NCI-H1092 (cell line): ENCODE results near the gene ANXA2.
"Not testable (repeated sequence)": the region's sequence is repeated elsewhere in the genome, so short reads cannot be mapped to it uniquely, and the experiment has no call there.

Experiments
- DNase-seq: peaks from one replicate; lab custom pipeline; 2025; lab: John Stamatoyannopoulos, UW

The ANXA2 gene

DNA sequence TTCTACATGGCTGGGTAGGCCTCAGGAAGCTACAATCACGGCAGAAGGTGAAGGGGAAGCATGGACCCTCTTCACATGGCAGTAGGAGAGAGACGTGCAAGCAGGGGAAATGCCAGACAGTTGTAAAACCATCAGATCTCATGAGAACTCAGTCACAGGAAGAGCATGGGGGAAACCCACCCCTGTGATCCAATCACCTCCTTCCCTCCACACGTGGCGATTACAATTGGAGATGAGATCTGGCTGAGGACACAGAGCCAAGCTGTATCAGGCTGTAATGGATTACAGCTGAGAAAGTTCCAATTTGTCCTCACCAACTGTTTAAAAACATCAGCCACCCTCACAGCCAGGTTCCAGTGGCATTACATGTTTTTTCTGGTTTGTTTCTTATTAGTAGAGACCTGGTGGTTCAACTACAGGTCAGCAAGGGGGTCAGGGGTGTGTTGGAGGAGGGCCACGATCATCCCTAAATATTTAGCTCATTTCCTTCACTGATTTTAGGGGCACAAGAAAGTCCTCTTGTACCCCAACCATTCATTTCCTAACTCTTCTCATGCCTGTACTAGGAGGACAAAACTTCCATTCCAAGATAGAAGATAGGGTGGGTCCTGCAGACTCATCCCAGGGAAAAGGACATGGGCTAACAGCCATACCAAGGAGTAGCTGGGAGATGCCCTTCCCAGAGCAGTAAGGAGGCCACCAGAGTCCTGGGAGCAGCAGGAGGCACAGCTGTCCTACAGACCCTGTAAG lies 54.4 kb downstream of the ANXA2 start:
- DNase-seq: no peak

DNA sequence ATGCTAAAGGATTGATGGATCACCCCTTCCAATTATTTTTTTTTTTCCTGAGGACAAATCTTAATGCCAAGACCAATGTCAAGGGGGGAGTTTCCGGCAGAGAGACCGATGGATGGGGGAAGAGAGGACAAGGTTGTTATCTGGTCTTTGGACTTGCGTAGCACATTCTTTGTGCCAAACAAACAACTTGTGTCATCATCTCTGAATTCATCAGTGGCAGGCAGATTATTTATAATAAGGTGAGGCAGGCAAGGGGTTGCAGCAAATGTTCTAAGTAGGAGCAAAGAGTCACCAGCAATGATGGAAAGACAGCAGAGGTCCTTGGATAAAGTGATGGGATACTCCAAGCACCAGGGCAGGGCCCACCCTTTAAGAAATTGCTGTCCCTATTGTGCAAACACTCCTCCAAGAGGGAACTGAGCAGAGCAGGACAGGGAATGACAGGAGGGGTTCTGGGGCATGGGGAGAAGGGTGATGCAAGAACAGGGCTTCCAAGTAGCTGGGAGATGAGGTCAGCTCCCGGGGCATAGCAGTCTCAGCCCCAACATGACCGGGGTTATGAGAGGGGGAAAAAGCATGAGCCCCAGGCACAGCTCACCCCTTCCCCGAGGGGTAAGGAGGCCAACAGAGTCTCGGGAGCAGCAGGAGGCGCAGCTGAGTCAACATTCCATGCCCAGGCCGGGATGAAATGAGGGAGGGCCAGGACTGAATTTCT lies 57.4 kb downstream of the ANXA2 start:
- no peak for DNase-seq

DNA sequence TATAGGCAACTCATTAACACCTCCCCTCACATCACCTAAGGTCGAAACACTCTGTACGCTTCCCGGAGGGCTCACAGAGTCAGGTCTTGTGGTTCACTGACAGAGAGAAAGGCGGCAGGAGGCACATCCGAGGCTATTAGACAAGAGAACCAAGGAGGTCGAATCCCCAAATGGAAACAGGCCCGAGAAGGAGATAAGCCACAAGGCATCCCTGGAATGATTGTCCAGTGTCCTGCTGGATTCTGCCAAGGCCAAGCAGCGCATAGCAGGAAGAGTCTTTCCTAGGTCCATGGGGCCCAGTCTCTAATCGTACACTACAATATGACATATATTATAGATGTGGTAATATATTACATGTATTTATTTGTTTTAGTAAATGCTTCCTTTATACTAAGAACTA lies 58.5 kb downstream of the ANXA2 start:
- DNase-seq: no peak

GRCh38 chr15:60338810-60339209 lies 59.0 kb downstream of the ANXA2 start:
- DNase-seq: no peak

DNA sequence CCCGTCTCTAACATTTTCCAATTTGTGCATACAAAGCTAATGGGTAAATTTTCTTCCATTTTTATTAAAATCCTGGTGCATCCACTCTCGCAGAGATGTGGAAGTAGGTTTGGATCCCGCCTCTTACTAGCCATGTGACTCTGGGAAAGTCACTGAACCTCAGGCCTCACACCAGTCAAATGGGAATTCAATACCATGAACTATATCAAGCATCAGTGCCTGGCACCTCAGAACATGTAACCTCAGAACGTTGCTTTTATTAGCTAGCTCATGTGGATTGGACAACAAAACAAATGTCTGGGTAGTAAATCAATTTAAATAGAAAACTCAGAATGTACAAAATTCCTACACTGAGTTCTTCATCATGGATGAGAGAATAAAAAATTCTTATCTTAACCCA lies 60.7 kb downstream of the ANXA2 start:
- no peak for DNase-seq

DNA sequence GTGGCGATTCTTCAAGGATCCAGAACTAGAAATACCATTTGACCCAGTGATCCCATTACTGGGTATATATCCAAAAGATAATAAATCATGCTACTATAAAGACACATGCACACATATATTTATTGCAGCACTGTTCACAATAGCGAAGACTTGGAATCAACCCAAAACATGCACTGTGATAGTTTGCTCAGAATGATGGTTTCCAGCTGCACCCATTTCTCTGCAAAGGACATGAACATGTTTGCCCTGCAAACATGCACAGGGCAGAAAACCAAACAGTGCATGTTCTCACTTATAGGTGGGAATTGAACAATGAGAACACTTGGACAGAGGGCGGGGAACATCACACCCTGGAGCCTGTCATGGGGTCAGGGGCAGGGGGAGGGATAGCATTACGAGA lies 62.5 kb downstream of the ANXA2 start:
- not testable (repeated sequence) for DNase-seq

GRCh38 chr15:60328852-60329443 lies 68.8 kb downstream of the ANXA2 start:
- DNase-seq: no peak

GRCh38 chr15:60326824-60327654 lies 70.7 kb downstream of the ANXA2 start:
- peak; percentile 17 for DNase-seq

- DNase-seq: no peak
Measured at GRCh38 chr15:60326343-60326742, 71.4 kb downstream of the ANXA2 start.

GRCh38 chr15:60325905-60326304 lies 71.9 kb downstream of the ANXA2 start:
- no peak for DNase-seq

- no peak for DNase-seq
Measured at GRCh38 chr15:60324706-60325438, 72.9 kb downstream of the ANXA2 start.

DNA sequence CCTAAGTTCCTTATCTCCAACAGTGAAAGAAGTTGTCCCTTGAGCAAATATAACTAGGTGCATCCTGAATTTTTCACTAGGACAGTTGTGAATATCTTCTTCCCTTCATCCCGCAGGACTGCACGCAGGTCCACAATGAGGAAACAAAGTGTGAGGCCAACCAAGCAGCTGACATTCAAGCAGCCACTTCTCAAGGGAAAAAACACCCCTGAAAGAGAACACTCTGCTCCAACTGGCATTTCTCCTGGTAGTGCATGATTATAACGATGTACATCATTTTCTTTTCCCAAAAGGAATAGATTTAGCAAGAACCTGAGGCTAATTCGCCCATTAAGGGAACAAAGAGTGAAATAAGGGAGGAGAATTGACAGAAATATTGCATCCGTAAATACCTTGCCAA lies 74.5 kb downstream of the ANXA2 start:
- DNase-seq: no peak

GRCh38 chr15:60320365-60320764 lies 77.4 kb downstream of the ANXA2 start:
- DNase-seq: no peak

DNA sequence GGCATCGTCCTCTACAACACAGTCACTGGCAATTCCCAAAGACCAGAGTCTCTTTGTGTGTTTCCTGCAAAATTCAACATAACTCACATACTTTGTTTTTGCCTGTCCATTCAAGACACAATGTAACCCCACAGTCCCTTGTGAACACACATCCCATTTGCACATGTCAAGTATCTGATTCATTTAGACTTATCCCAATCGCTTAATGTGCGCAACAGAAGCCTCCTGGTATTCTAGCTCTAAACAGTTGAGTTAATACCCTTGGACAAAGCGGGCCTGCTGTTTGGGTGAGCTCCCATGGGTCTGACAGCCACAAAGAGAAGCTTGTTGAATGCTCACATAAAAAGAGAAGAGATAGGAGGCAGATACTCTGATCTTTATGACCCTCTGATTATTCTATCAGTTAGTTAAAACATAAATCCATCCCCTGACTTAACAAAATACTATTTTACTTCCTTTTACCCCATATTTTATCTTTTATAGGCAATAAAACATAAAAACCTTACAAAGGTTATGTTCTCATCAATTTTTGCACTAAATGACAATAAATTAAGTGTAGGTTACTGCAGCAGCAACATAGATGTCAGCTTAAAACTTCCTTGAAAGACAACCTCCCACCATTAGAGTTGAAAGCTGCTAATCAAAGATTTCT lies 79.4 kb downstream of the ANXA2 start:
- no peak for DNase-seq

DNA sequence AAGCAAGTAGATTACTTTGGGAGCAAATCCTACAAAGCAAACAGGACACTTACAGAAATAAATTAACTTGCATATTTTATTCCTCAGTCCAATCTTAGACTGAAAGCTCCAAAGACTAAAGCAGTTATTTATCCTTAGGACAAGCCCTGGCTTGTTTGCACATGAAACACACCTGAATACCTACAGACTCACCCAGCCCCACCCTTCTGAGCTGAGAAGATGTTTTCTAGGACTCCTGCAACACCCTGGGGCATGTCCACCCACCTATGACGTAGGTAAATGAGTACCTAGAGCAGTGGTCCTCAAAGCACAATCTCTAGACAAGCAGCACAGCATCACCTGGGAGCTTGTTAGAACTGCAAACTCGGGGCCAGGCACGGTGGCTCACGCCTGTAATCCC lies 80.8 kb downstream of the ANXA2 start:
- no peak for DNase-seq

GRCh38 chr15:60315878-60316277 lies 81.9 kb downstream of the ANXA2 start:
- DNase-seq: no peak

DNA sequence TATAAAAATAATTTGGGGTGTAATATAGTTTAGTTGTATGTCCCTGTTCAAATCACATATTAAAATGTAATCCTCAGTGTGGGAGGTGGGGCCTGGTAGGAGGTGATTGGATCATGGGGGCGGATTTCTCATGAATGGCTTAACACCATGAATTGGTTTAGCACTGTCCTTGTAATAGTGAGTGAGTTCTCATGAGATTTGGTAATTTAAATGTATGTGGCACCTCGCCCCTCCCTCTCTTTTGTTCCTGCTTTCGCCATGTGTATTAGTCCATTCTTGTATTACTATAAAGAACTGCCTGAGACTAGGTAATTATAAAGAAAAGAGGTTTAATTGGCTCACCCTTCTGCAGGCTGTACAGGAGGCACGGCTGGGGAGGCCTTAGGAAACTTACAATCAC lies 83.9 kb downstream of the ANXA2 start:
- DNase-seq: no peak

DNA sequence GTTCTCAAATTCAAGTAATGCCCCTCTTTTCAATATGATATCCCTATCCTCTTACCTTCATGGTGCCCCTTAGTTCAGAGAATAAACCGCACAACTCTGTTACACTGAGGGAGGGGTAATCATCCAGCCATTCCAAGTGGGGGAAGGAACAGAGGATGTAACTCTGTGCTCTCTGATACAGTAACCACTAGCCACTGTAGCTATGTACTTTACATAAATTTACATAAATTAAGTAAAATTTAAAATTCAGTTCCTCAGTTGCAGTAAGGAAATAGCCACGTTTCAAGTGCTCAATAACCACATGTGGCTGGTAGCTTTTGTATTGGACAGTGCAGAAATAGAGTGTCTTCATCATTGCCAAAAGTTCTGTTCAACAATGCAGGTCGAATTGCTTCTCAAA lies 90.8 kb downstream of the ANXA2 start:
- no peak for DNase-seq

DNA sequence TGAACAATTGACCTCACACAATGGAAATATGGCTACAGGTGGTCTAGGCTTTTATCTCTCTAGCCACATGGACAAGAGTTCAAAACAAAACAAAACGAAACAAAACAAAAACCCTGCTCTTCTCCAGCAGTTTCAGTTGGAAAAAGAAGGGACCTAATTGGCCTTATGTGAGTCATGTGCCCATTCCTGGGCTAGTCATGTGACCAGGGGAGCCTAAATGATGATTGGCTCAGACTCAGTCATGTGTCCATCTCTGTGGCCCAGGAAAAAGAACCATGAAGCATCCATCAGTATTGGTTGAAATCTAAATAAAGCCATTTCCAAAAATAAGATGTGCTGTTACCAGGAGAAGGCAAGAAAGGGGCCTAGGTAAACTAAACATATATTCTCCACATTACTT lies 96.8 kb downstream of the ANXA2 start:
- DNase-seq: no peak

DNA sequence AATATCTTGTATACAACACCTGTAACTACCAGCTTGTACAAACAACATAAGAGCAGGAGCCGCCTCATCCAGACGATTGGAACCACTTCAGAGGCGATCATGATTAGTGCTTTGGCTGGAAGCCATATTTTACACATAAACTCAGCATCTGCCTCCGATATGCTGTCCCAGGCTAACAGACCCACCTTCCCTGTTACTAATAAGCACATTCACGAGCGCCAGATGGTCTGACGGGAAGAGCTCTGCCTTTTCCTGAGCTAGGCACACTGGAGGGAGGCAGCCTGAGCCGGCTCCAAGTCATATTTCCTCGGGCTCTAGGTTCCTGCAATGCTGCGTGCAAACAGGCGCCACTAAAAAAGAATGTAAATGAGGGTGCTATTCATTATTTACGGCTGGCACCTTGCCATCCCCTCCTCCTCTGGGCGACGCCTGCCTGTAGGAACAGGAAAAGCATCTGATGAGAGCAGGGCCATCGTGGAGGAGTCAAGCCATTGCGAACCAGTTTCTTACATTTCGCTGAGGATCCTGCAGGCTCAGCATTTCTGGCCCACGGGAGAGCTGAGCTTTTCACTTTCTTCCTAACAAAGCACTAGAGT lies 98.2 kb downstream of the ANXA2 start:
- DNase-seq: peak; percentile 91
